ENCODE measurements around the gene COL13A1.

DNA sequence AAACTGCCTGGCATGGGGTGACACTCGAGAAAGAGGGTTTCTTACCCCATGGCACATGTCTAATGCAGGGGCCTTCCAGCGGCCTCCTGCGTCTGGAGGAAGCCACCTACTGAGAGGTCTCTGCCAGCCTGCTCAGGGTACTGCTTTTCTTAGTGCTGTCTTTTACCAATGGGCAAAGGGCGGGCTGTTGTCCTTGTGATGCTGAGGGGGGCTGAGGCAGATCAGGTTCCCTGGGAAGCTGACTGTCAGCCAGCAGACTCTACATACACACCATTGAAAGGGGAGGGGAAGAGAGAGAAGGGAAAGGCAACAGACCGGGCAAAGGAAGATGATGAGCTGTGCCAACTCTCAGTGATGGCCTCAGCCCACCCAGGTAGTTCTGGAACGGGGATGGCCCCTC lies 48.7 kb downstream of the COL13A1 start:
- TF ChIP-seq POLR2A (IDR thresholded peaks at IDR 0.05) (no peak), CTCF (IDR thresholded peaks at IDR 0.05) (no peak)
